ENCODE measurements around the gene FAM53B. TPM values are rescaled to one million over a fixed set of nuclear protein-coding genes. Genes with fewer than 3 reads are reported as not detected.

The FAM53B gene
- total RNA-seq, 1 donor, result 12.7 TPM

- Histone ChIP-seq H3K27me3 (ENCODE audit: insufficient read depth, low read length) (no peaks in the 10 kb centered on the region), H3K79me2 (ENCODE audit: insufficient read depth, low read length) (peaks cover 12% of the 10 kb centered on the region), H3K4me3 (ENCODE audit: insufficient read depth, low read length) (no peak overlapping the region), H2AFZ (ENCODE audit: low read length) (no peak overlapping the region), H3K9me3 (ENCODE audit: low read depth, low read length) (no peaks in the 10 kb centered on the region), H3K36me3 (ENCODE audit: insufficient read depth, low read length) (no peaks in the 10 kb centered on the region), H3K4me2 (ENCODE audit: insufficient read depth, low read length) (no peak overlapping the region), H4K20me1 (ENCODE audit: insufficient read depth, low read length) (peaks cover 41% of the 10 kb centered on the region), H3K4me1 (ENCODE audit: insufficient read depth, low read length) (no peaks in the 10 kb centered on the region), H3K27ac (ENCODE audit: low read depth, low read length) (no peak overlapping the region)
- peak; percentile 96 for DNase-seq (ENCODE audit: insufficient read length, low spot score, missing footprints)
- peak; percentile 24 for TF ChIP-seq CTCF (IDR thresholded peaks at IDR 0.05; ENCODE audit: extremely low read depth, low read depth, low read length)
Observed at GRCh38 chr10:124671486-124672075, 72.6 kb downstream of the FAM53B start.

DNA sequence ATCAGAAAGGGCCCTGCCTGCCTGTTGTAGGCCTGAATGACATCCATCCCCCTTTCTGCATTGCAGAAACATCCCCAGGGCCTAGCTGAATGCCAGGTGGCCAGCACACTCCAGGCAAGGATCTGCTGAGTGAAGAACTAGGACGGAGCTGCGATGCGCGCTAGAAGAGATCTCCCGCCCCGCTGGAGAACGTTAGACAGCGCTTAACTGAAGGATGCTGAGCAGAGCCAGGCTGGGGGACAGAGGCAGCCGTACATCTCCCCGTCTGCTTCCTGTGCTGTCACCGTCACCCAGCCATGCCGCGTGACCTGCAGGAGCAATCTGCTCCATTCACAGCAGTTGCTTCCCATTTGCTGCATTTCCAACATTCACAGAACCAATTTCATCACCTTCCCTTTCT lies 73.3 kb downstream of the FAM53B start:
- Histone ChIP-seq H2AFZ (ENCODE audit: low read length) (no peak overlapping the region), H3K36me3 (ENCODE audit: insufficient read depth, low read length) (no peaks in the 10 kb centered on the region), H4K20me1 (ENCODE audit: insufficient read depth, low read length) (peaks cover 48% of the 10 kb centered on the region), H3K4me3 (ENCODE audit: insufficient read depth, low read length) (no peak overlapping the region), H3K27ac (ENCODE audit: low read depth, low read length) (no peak overlapping the region), H3K9me3 (ENCODE audit: low read depth, low read length) (no peaks in the 10 kb centered on the region), H3K27me3 (ENCODE audit: insufficient read depth, low read length) (no peaks in the 10 kb centered on the region), H3K4me2 (ENCODE audit: insufficient read depth, low read length) (no peak overlapping the region), H3K79me2 (ENCODE audit: insufficient read depth, low read length) (peaks cover 12% of the 10 kb centered on the region), H3K4me1 (ENCODE audit: insufficient read depth, low read length) (peaks cover 3% of the 10 kb centered on the region)
- no peak for TF ChIP-seq CTCF (IDR thresholded peaks at IDR 0.05; ENCODE audit: extremely low read depth, low read depth, low read length)
- DNase-seq (ENCODE audit: insufficient read length, low spot score, missing footprints), result no peak

DNA sequence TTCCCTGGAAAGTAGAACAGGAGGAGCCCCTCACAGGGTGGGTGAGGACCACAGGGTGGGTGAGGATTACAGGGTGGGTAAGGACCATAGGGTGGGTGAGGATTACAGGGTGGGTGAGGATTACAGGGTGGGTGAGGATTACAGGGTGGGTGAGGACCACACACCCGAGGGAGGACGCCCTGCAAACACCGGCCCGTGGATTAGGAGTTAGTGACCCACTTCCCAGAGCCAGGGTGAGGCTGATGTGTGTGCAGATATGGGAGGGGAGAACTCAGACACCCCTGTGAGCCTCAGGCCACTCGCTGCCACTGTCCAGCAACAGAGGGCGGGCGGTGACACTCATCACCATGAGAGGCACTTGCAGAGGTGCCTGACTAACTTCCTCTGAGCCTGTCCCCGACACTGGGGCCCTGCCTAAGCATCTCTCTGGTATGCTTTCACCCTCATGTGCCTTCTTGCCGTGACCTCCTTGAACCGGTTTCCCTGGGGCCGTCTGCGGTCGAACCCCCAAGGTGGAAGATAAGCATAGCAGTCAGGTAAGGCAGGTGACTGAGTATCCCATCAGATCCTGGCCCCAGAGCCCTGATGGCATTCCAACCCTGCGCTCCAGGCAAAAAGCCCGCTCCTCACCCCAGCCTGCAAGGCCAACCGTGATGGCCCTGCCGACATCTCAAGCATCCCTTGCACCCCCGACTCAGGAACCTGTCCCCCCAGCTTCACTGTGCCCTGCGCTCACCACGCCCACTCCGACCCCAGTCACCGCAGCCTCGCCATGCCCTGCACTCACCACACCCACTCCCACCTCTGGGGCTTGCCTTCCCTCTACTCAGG lies 74.1 kb downstream of the FAM53B start:
- no peaks in the 10 kb centered on the region for H3K36me3 ChIP-seq (ENCODE audit: insufficient read depth, low read length)
- H3K9me3 ChIP-seq (ENCODE audit: low read depth, low read length), result no peaks in the 10 kb centered on the region
- H4K20me1 ChIP-seq (ENCODE audit: insufficient read depth, low read length), result peaks cover 41% of the 10 kb centered on the region
- H3K27me3 ChIP-seq (ENCODE audit: insufficient read depth, low read length), result no peaks in the 10 kb centered on the region
- DNase-seq (ENCODE audit: insufficient read length, low spot score, missing footprints), result no peak
- no peak for TF ChIP-seq CTCF (IDR thresholded peaks at IDR 0.05; ENCODE audit: extremely low read depth, low read depth, low read length)
- no peak overlapping the region for H3K27ac ChIP-seq (ENCODE audit: low read depth, low read length)
- H2AFZ ChIP-seq (ENCODE audit: low read length), result no peak overlapping the region
- no peak overlapping the region for H3K4me3 ChIP-seq (ENCODE audit: insufficient read depth, low read length)
- H3K4me2 ChIP-seq (ENCODE audit: insufficient read depth, low read length), result no peak overlapping the region
- H3K4me1 ChIP-seq (ENCODE audit: insufficient read depth, low read length), result peaks cover 5% of the 10 kb centered on the region
- peaks cover 9% of the 10 kb centered on the region for H3K79me2 ChIP-seq (ENCODE audit: insufficient read depth, low read length)

DNA sequence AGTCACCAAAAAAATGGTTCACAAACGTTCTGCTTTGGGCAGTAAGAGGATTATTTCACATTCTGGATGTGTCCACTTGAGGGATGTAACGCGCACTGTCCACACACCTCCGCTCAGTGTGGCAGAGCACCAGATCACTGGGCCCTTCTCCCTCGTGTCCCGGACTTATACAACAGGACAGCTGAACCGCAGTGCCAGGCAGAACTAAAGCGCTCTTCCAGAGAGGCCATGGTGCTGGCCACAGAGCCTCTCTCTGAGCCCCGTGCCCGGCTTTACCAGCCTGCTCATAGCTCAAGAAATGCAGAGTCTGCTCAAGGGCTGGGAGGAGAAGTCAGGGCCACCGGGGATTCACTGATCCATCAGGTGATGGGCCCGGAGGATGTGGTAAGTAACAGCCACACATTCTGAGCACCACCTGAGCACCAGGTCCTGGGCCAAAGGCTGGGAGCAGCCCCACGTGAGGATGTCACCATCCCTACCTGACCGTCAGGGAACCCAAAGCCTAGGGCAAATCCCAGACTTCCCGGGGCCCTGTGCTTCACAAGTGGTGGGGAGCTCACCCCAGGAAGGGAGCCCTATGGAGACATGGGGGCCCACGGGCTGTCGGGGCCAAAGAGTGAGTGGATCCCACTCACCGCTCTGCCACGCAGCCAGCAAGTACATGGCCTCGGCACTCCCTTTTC lies 74.9 kb downstream of the FAM53B start:
- no peaks in the 10 kb centered on the region for H3K36me3 ChIP-seq (ENCODE audit: insufficient read depth, low read length)
- no peak overlapping the region for H3K27ac ChIP-seq (ENCODE audit: low read depth, low read length)
- no peaks in the 10 kb centered on the region for H3K9me3 ChIP-seq (ENCODE audit: low read depth, low read length)
- H2AFZ ChIP-seq (ENCODE audit: low read length), result no peak overlapping the region
- H3K27me3 ChIP-seq (ENCODE audit: insufficient read depth, low read length), result no peaks in the 10 kb centered on the region
- H3K4me3 ChIP-seq (ENCODE audit: insufficient read depth, low read length), result no peak overlapping the region
- TF ChIP-seq CTCF (IDR thresholded peaks at IDR 0.05; ENCODE audit: extremely low read depth, low read depth, low read length), result no peak
- H3K79me2 ChIP-seq (ENCODE audit: insufficient read depth, low read length), result peaks cover 9% of the 10 kb centered on the region
- no peak for DNase-seq (ENCODE audit: insufficient read length, low spot score, missing footprints)
- H3K4me2 ChIP-seq (ENCODE audit: insufficient read depth, low read length), result no peak overlapping the region
- H3K4me1 ChIP-seq (ENCODE audit: insufficient read depth, low read length), result peaks cover 5% of the 10 kb centered on the region
- H4K20me1 ChIP-seq (ENCODE audit: insufficient read depth, low read length), result peaks cover 39% of the 10 kb centered on the region
